ENCODE results near the gene SGIP1.

DNA sequence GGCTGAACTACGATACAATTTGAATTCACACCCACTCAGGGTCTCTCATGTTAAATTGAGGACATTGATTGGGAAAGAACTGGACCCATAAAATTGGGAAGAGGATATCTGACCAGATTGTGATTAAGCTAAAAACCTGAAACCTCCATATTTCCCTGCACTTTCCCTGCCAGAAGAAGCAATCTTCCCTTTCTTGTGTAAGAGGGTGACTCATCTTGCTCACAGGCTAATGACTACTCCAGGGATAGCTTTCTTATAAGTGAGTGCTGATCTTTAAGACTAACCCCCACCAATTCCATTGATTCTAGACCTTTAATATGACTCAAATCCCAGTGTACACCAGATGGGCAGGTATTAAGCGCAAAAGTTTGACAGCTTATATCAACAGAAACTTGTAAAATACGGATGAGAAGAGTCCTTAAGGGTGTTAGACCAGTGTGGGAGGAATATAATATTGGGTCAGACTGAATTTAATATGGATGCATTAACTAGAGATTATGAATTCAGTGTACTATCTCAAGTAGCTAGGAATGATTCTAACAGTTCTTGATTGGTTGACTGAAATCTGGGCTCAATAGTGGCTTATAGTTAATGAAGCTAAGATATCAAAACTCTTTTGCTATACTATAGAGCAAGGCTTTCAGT, 12.1 kb upstream of the SGIP1 start:
- TF ChIP-seq, protein P1, sequence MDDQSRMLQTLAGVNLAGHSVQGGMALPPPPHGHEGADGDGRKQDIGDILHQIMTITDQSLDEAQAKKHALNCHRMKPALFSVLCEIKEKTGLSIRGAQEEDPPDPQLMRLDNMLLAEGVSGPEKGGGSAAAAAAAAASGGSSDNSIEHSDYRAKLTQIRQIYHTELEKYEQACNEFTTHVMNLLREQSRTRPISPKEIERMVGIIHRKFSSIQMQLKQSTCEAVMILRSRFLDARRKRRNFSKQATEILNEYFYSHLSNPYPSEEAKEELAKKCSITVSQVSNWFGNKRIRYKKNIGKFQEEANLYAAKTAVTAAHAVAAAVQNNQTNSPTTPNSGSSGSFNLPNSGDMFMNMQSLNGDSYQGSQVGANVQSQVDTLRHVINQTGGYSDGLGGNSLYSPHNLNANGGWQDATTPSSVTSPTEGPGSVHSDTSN (IDR thresholded peaks at IDR 0.05), result no peak
- TF ChIP-seq, protein P2, sequence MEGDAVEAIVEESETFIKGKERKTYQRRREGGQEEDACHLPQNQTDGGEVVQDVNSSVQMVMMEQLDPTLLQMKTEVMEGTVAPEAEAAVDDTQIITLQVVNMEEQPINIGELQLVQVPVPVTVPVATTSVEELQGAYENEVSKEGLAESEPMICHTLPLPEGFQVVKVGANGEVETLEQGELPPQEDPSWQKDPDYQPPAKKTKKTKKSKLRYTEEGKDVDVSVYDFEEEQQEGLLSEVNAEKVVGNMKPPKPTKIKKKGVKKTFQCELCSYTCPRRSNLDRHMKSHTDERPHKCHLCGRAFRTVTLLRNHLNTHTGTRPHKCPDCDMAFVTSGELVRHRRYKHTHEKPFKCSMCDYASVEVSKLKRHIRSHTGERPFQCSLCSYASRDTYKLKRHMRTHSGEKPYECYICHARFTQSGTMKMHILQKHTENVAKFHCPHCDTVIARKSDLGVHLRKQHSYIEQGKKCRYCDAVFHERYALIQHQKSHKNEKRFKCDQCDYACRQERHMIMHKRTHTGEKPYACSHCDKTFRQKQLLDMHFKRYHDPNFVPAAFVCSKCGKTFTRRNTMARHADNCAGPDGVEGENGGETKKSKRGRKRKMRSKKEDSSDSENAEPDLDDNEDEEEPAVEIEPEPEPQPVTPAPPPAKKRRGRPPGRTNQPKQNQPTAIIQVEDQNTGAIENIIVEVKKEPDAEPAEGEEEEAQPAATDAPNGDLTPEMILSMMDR (IDR thresholded peaks at IDR 0.05), result no peak
- no peak for TF ChIP-seq NRF1 (IDR thresholded peaks at IDR 0.05; ENCODE audit: low read depth, low read length)

All from SK-N-SH (cell line).